Testis (tissue), 3 donors: Measurements from ENCODE around the gene KIF2A. TPM values are rescaled to one million over a fixed set of nuclear protein-coding genes. Genes with fewer than 3 reads are reported as not detected.

Source experiments
- DNase-seq: peaks from one replicate; pipeline ENCODE4 v3.0.0-alpha.2; 2019
- H3K27ac ChIP-seq, 2 donors: fragments of 200-600 bp; sonication (generic); one replicate each; pipeline ENCODE4 v1.5.1; 2019
- H3K27me3 ChIP-seq: fragments of 200-600 bp; sonication (generic); one replicate; pipeline ENCODE4 v1.5.1; 2019
- H3K36me3 ChIP-seq: fragments of 200-600 bp; sonication (generic); one replicate; pipeline ENCODE4 v1.5.1; 2017; ENCODE audit warnings: low read depth; ENCODE audit errors: missing control alignments
- H3K4me1 ChIP-seq: fragments of 200-600 bp; sonication (generic); one replicate; pipeline ENCODE4 v1.5.1; 2019
- H3K4me3 ChIP-seq, 2 donors: fragments of 200-600 bp; sonication (generic); one replicate each; pipeline ENCODE4 v1.5.1; 2017 to 2019
- H3K9me3 ChIP-seq: fragments of 200-600 bp; sonication (generic); one replicate; pipeline ENCODE4 v1.5.1; 2017
- CTCF ChIP-seq, 3 experiments: fragments of 450-650 bp in 2 of 3; fragments of 200-600 bp in 1 of 3; sonication (generic) in 1 of 3; IDR thresholded peaks; one replicate each; pipeline ENCODE4 v1.5.1; 2016 to 2019; ENCODE audit warnings: antibody characterized with exemption in 3 of 3, mild to moderate bottlenecking in 2 of 3, moderate library complexity in 1 of 3
- POLR2A ChIP-seq: fragments of 450-650 bp; IDR thresholded peaks from one replicate; pipeline ENCODE4 v1.6.1; 2017; ENCODE audit warnings: antibody characterized with exemption, mild to moderate bottlenecking, moderate library complexity
- WGBS, 2 donors: methylation state at CpG; one replicate each; pipeline ENCODE4 v1.1.5; 2018; 5-methylcytosine and 5-hydroxymethylcytosine counted together
- intact Hi-C: fragments of 100-400 bp; cut with DNase I; formaldehyde crosslinking; loops from one replicate; pipeline ENCODE4 v1.15.1; 2023; ENCODE audit warnings: low total_unique reads
- polyA plus RNA-seq: library from polyadenylated mRNA; stranded (reverse); fragments of 350-450 nt; fragmentation: Illumina TruSeq; extraction: RNeasy Lipid Tissue Mini Kit (QIAGEN cat#74804); gene quantifications from one replicate; pipeline ENCODE4 v1.2.3, GENCODE V29; 2014; ENCODE audit warnings: low read depth, low replicate concordance; ENCODE audit not compliant: insufficient read depth
- total RNA-seq, 2 donors: library from RNA; depleted of rRNA; stranded (reverse); fragments of >200 nt; gene quantifications; one replicate each; pipeline ENCODE4 v1.2.3, GENCODE V29; 2016

Gene KIF2A
- total and polyA plus RNA-seq, 3 donors from 2014 or later = 80.0 to 91.5 (median 86.5) TPM

GRCh38 chr5:62431735-62432620, 126.0 kb downstream of the KIF2A start:
- Histone ChIP-seq H3K9me3 (no peaks in the 10 kb centered on the region), H3K27ac (peak overlapping the region; percentile 83 to 91), H3K27me3 (no peaks in the 10 kb centered on the region), H3K36me3 (no peaks in the 10 kb centered on the region), H3K4me3 (no peak overlapping the region), H3K4me1 (peaks cover 47% of the 10 kb centered on the region)
- 50 to 60% methylated on average over 11 of the region's 11 CpGs for WGBS, 2 donors
- DNase-seq = peak; percentile 50
- intact Hi-C loops = no loop called here
- no peak for TF ChIP-seq POLR2A
- TF ChIP-seq CTCF (IDR thresholded peaks at IDR 0.05) = no peak

- peak overlapping the region; percentile 83 to 91 for H3K27ac ChIP-seq
- TF ChIP-seq POLR2A (no peak), CTCF (IDR thresholded peaks at IDR 0.05) (no peak)
- intact Hi-C loops = no loop called here
- H3K4me3 ChIP-seq = no peak overlapping the region
- no peaks in the 10 kb centered on the region for H3K36me3 ChIP-seq
- WGBS, 2 donors = 39 to 43% methylated on average over 5 of the region's 5 CpGs
- peaks cover 47% of the 10 kb centered on the region for H3K4me1 ChIP-seq
- no peaks in the 10 kb centered on the region for H3K9me3 ChIP-seq
- no peak for DNase-seq
- H3K27me3 ChIP-seq = no peaks in the 10 kb centered on the region
Measured at GRCh38 chr5:62432621-62433064, 126.6 kb downstream of the KIF2A start.

Other genes with a start within 250 kb of the KIF2A start
- gene DIMT1, start 97.7 kb downstream of the KIF2A start, total RNA-seq = 10 to 100 TPM; 19.3 to 22.5 TPM
- 20.3 TPM for gene DIMT1, start 97.7 kb downstream of the KIF2A start, polyA plus RNA-seq
- 10 to 100 TPM; 67.3 to 74.5 TPM for gene IPO11, start 106.6 kb downstream of the KIF2A start, total RNA-seq
- 50.3 TPM for gene IPO11, start 106.6 kb downstream of the KIF2A start, polyA plus RNA-seq